Activated CD4-positive, alpha-beta memory T cell treated with anti-CD3 and anti-CD28 coated beads for 36 hours (primary cell): Measurements from ENCODE around the gene BLM. TPM values are rescaled to one million over a fixed set of nuclear protein-coding genes. Genes with fewer than 3 reads are reported as not detected.

Experiments
- CTCF ChIA-PET: fragments of 350-600 bp; sonication (Branson Sonifier 250); formaldehyde crosslinking; loops from one replicate; lab custom pipeline; 2021; ENCODE audit warnings: antibody characterized with exemption, inconsistent platforms; lab: Charles Lee
- POLR2A ChIA-PET: fragments of 350-600 bp; sonication (Branson Sonifier 250); formaldehyde crosslinking; loops from one replicate; lab custom pipeline; 2021; ENCODE audit warnings: antibody characterized with exemption; lab: Charles Lee
- DNase-seq: peaks from one replicate; pipeline ENCODE4 v3.0.0-alpha.2; 2020
- H3K27ac Mint-ChIP-seq: one replicate; pipeline ENCODE4 v1.8.0; 2021; ENCODE audit warnings: mixed read lengths
- H3K27me3 Mint-ChIP-seq: one replicate; pipeline ENCODE4 v1.8.0; 2021; ENCODE audit warnings: mixed read lengths
- H3K36me3 Mint-ChIP-seq: one replicate; pipeline ENCODE4 v1.8.0; 2021; ENCODE audit warnings: mixed read lengths
- H3K4me1 Mint-ChIP-seq: one replicate; pipeline ENCODE4 v1.8.0; 2021; ENCODE audit warnings: low read depth, mixed read lengths
- H3K4me3 Mint-ChIP-seq: one replicate; pipeline ENCODE4 v1.8.0; 2021; ENCODE audit warnings: mild to moderate bottlenecking, mixed read lengths
- H3K9me3 Mint-ChIP-seq: one replicate; pipeline ENCODE4 v1.8.0; 2021; ENCODE audit warnings: mixed read lengths
- intact Hi-C: fragments of 100-400 bp; cut with micrococcal nuclease; formaldehyde crosslinking; loops from one replicate; pipeline ENCODE4 v1.15.1; 2023
- total RNA-seq, 2 experiments: library from RNA; stranded (reverse); gene quantifications; one replicate each; pipeline ENCODE4 v1.2.3, GENCODE V29; 2021

Gene BLM
- total RNA-seq, 2 experiments from 2014 or later = 65.6 to 68.7 TPM

DNA sequence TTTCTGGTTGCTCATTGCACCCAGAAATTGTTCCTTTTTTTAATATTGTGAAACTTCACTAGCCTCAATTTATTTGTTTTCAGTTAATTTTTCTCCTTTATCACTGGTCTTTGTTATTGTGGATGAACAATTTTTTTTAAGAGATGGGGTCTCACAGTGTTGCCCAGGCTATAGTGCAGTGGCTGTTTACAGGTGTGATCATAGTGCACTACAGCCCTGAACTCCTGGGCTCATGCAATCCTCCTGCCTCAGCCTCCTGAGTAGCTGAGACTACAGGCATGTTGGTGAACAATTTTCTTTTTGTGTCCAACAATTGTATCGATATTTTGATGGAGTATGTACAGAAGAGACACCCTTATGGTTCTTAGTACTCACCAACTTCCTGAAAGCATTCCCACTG is 26.3 kb downstream of the BLM start:
- Mint-ChIP-seq H3K9me3 (peaks cover 15% of the 10 kb centered on the region), H3K27me3 (no peaks in the 10 kb centered on the region), H3K27ac (no peak overlapping the region), H3K4me3 (no peak overlapping the region), H3K36me3 (peaks cover 33% of the 10 kb centered on the region), H3K4me1 (peaks cover 30% of the 10 kb centered on the region)
- DNase-seq = no peak
- ChIA-PET CTCF (no interaction called here), POLR2A (interaction anchor here (0.6 kb wide), 1 partner anchor 29 kb away, joined by 3 read pairs; no protein-coding TSS in a partner anchor)
- intact Hi-C loops = no loop called here

- peak; percentile 15 for DNase-seq
- ChIA-PET CTCF (interaction anchor here (0.6 kb wide), 1 partner anchor 161 kb away, joined by 3 read pairs; no protein-coding TSS in a partner anchor), POLR2A (no interaction called here)
- H3K9me3 Mint-ChIP-seq = peaks cover 14% of the 10 kb centered on the region
- no peaks in the 10 kb centered on the region for H3K27me3 Mint-ChIP-seq
- no peak overlapping the region for H3K27ac Mint-ChIP-seq
- peaks cover 33% of the 10 kb centered on the region for H3K36me3 Mint-ChIP-seq
- intact Hi-C loops = no loop called here
- H3K4me3 Mint-ChIP-seq = no peak overlapping the region
- H3K4me1 Mint-ChIP-seq = peaks cover 33% of the 10 kb centered on the region
Observed at GRCh38 chr15:90744759-90745402, 27.7 kb downstream of the BLM start.

DNA sequence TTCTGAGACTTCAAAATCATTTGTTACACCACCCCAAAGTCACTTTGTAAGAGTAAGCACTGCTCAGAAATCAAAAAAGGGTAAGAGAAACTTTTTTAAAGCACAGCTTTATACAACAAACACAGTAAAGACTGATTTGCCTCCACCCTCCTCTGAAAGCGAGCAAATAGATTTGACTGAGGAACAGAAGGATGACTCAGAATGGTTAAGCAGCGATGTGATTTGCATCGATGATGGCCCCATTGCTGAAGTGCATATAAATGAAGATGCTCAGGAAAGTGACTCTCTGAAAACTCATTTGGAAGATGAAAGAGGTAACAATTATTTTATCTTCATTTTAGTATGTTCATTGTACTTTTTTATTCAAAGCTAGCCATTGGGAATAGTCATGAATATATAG is 32.6 kb downstream of the BLM start:
- Mint-ChIP-seq H3K27me3 (no peaks in the 10 kb centered on the region), H3K4me3 (peak overlapping the region; percentile 39), H3K27ac (peak overlapping the region; percentile 87), H3K9me3 (no peaks in the 10 kb centered on the region), H3K4me1 (peaks cover 29% of the 10 kb centered on the region), H3K36me3 (peaks cover 41% of the 10 kb centered on the region)
- POLR2A ChIA-PET = interaction anchor here (0.6 to 1.7 kb wide), 9 partner anchors 32 to 348 kb away, joined by 3 to 9 read pairs (median 3); partner anchors contain the start of gene BLM
- peak; percentile 38 for DNase-seq
- CTCF ChIA-PET = interaction anchor here (1.0 to 1.2 kb wide), 2 partner anchors 102 kb away, joined by 4 to 8 read pairs; no protein-coding TSS in a partner anchor
- intact Hi-C loops = loop anchor here (1.0 kb wide), 2 partner anchors 32 to 124 kb away; partner anchors contain the start of gene BLM

- Mint-ChIP-seq H3K4me1 (peaks cover 26% of the 10 kb centered on the region), H3K9me3 (no peaks in the 10 kb centered on the region), H3K27ac (peak overlapping the region; percentile 87), H3K27me3 (no peaks in the 10 kb centered on the region), H3K36me3 (peaks cover 44% of the 10 kb centered on the region), H3K4me3 (peak overlapping the region; percentile 39)
- DNase-seq = peak; percentile 73
- ChIA-PET POLR2A (interaction anchor here (0.6 to 1.7 kb wide), 9 partner anchors 33 to 348 kb away, joined by 3 to 9 read pairs (median 3); partner anchors contain the start of gene BLM), CTCF (interaction anchor here (0.6 to 1.2 kb wide), 3 partner anchors 102 to 457 kb away, joined by 3 to 8 read pairs (median 4); no protein-coding TSS in a partner anchor)
- intact Hi-C loops = loop anchor here (1.0 kb wide), 2 partner anchors 33 to 123 kb away; partner anchors contain the start of gene BLM
Observed at GRCh38 chr15:90750186-90750585, 33.0 kb downstream of the BLM start.

DNA sequence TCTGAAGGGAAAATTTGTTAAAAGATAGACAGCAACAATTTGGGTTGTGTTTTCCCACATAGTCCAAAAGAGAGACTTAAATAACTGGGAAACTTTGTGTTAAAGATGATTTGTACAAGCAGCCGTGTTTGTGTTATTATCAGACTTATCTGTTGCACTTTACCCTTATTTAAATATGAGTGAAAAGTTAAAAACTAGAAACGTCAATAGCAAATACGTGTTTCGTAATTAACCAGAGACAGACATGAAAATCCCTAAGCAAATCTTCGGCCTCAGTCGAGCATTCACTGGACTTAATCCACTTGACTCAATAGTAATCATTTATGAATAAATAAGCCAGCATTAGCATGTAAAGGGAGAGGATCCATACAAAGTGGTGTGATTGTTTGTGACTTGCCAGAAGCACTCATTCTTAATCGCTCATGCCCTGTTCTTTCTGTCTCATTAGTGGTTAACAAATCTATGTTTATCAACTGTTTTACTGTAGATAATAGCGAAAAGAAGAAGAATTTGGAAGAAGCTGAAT is 34.2 kb downstream of the BLM start:
- ChIA-PET POLR2A (no interaction called here), CTCF (no interaction called here)
- peaks cover 45% of the 10 kb centered on the region for H3K36me3 Mint-ChIP-seq
- intact Hi-C loops = no loop called here
- no peaks in the 10 kb centered on the region for H3K27me3 Mint-ChIP-seq
- DNase-seq = no peak
- H3K4me1 Mint-ChIP-seq = peaks cover 26% of the 10 kb centered on the region
- H3K9me3 Mint-ChIP-seq = no peaks in the 10 kb centered on the region
- H3K27ac Mint-ChIP-seq = peak overlapping the region; percentile 87
- no peak overlapping the region for H3K4me3 Mint-ChIP-seq

- no peaks in the 10 kb centered on the region for H3K9me3 Mint-ChIP-seq
- H3K36me3 Mint-ChIP-seq = peaks cover 42% of the 10 kb centered on the region
- ChIA-PET CTCF (interaction anchor here (0.8 kb wide), 1 partner anchor 129 kb away, joined by 3 read pairs; no protein-coding TSS in a partner anchor), POLR2A (no interaction called here)
- H3K4me3 Mint-ChIP-seq = no peak overlapping the region
- intact Hi-C loops = no loop called here
- H3K27ac Mint-ChIP-seq = no peak overlapping the region
- no peaks in the 10 kb centered on the region for H3K27me3 Mint-ChIP-seq
- H3K4me1 Mint-ChIP-seq = no peaks in the 10 kb centered on the region
- no peak for DNase-seq
Observed at GRCh38 chr15:90756916-90757315, 39.8 kb downstream of the BLM start.

DNA sequence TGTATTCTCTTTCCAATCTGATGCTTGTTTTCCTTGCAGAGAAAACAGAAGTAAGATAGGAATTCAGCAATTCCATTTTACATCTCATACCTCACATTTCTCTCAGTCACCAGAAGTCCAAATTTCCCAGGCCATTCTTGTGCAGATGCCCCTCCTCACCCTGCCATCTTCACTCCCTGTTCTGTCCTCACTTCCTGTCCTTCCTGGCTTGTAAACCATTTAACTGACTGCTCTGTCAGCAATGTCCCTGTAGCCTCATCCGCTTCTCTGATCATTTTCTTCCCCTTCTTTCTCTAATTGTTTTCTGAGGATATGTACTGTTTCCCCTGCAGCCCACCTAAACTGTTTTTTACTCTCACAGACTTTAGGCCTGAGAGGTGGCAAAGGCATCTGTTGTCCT is 40.3 kb downstream of the BLM start:
- intact Hi-C loops = no loop called here
- peaks cover 43% of the 10 kb centered on the region for H3K36me3 Mint-ChIP-seq
- no peak overlapping the region for H3K4me3 Mint-ChIP-seq
- H3K27ac Mint-ChIP-seq = no peak overlapping the region
- no peaks in the 10 kb centered on the region for H3K27me3 Mint-ChIP-seq
- CTCF ChIA-PET = no interaction called here
- POLR2A ChIA-PET = no interaction called here
- no peaks in the 10 kb centered on the region for H3K9me3 Mint-ChIP-seq
- no peaks in the 10 kb centered on the region for H3K4me1 Mint-ChIP-seq
- DNase-seq = no peak

DNA sequence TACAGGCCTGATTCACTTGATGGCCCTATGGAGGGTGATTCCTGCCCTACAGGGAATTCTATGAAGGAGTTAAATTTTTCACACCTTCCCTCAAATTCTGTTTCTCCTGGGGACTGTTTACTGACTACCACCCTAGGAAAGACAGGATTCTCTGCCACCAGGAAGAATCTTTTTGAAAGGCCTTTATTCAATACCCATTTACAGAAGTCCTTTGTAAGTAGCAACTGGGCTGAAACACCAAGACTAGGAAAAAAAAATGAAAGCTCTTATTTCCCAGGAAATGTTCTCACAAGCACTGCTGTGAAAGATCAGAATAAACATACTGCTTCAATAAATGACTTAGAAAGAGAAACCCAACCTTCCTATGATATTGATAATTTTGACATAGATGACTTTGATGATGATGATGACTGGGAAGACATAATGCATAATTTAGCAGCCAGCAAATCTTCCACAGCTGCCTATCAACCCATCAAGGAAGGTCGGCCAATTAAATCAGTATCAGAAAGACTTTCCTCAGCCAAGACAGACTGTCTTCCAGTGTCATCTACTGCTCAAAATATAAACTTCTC is 43.6 kb downstream of the BLM start:
- ChIA-PET CTCF (interaction anchor here (0.6 to 1.3 kb wide), 2 partner anchors 103 to 126 kb away, joined by 3 read pairs; no protein-coding TSS in a partner anchor), POLR2A (no interaction called here)
- no peak overlapping the region for H3K27ac Mint-ChIP-seq
- no peaks in the 10 kb centered on the region for H3K27me3 Mint-ChIP-seq
- H3K4me1 Mint-ChIP-seq = no peaks in the 10 kb centered on the region
- peaks cover 41% of the 10 kb centered on the region for H3K36me3 Mint-ChIP-seq
- DNase-seq = no peak
- intact Hi-C loops = no loop called here
- H3K4me3 Mint-ChIP-seq = no peak overlapping the region
- no peaks in the 10 kb centered on the region for H3K9me3 Mint-ChIP-seq

DNA sequence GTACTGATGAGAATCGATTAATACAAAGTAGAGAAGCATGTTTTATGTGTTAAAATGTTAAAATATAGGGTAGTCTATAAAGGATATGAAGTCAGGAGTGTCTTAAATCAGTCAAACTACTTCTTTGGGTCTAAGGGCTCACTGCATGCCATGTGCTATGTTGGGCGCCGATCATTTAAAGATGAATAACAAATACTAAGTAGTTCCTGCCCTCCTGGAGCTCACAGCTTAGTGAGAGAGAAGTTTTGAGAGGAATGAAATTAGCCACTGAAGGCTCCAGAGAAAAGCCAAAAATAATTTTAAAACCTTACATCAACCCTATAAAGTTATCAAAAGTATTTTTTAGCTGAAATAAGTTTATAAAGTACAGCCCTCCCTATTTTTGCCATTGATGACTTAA is 44.5 kb downstream of the BLM start:
- ChIA-PET POLR2A (no interaction called here), CTCF (interaction anchor here (1.3 kb wide), 1 partner anchor 125 kb away, joined by 3 read pairs; no protein-coding TSS in a partner anchor)
- no peak overlapping the region for H3K4me3 Mint-ChIP-seq
- intact Hi-C loops = no loop called here
- no peak for DNase-seq
- H3K27ac Mint-ChIP-seq = no peak overlapping the region
- H3K4me1 Mint-ChIP-seq = no peaks in the 10 kb centered on the region
- no peaks in the 10 kb centered on the region for H3K27me3 Mint-ChIP-seq
- H3K9me3 Mint-ChIP-seq = no peaks in the 10 kb centered on the region
- H3K36me3 Mint-ChIP-seq = peaks cover 44% of the 10 kb centered on the region

- Mint-ChIP-seq H3K4me3 (no peak overlapping the region), H3K27me3 (no peaks in the 10 kb centered on the region), H3K4me1 (no peaks in the 10 kb centered on the region), H3K9me3 (no peaks in the 10 kb centered on the region), H3K36me3 (peaks cover 42% of the 10 kb centered on the region), H3K27ac (no peak overlapping the region)
- POLR2A ChIA-PET = no interaction called here
- CTCF ChIA-PET = interaction anchor here (1.3 kb wide), 1 partner anchor 124 kb away, joined by 3 read pairs; no protein-coding TSS in a partner anchor
- intact Hi-C loops = no loop called here
- DNase-seq = no peak
Observed at GRCh38 chr15:90762109-90762508, 45.0 kb downstream of the BLM start.

DNA sequence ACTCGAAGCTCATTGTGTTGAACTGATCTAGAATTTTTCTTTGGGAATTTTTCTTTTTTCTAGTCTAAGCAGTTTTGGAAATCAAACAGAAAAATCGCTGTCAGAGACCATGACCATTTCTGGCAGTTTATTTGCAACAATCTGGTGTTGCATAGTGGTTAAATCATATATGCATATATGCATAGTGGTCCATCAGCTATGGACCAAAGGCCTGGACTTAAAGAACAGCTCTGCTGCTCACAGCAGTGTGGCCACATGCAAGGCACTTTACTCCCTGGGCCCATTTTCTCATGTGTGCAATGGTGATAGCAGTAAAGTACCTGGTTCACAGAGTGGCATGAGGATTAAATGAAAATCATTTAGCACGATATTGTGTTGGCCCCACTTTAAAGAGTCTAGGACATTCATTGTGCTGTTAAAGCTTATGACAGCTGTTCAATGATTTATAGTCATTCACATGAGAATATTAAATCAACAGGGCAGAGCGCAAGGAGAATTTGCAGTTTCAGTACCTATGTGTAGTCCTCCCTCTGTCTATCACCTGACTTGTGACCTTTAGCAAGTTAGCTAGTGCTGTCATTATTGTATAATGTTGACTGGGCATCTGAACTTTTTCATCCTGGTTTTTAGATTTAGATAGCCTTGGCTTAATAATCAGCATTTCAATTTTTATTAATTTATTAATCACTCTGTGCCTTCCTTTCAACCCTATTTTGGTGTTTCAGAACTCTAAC is 46.4 kb downstream of the BLM start:
- Mint-ChIP-seq H3K4me3 (no peak overlapping the region), H3K36me3 (peaks cover 44% of the 10 kb centered on the region), H3K27me3 (no peaks in the 10 kb centered on the region), H3K27ac (no peak overlapping the region), H3K4me1 (no peaks in the 10 kb centered on the region), H3K9me3 (no peaks in the 10 kb centered on the region)
- intact Hi-C loops = no loop called here
- ChIA-PET CTCF (interaction anchor here (0.6 to 0.9 kb wide), 2 partner anchors 169 to 443 kb away, joined by 3 read pairs; partner anchors contain the start of gene HDDC3), POLR2A (no interaction called here)
- DNase-seq = no peak
